Thoracic aorta (tissue), 2 donors: Measurements from ENCODE around the gene KRT76. TPM values are rescaled to one million over a fixed set of nuclear protein-coding genes. Genes with fewer than 3 reads are reported as not detected.

Source experiments
- ATAC-seq: fragments of 150-250 bp; one replicate; pipeline ENCODE4 v1.8.0; 2017; ENCODE audit warnings: low read depth; ENCODE audit not compliant: insufficient number of reproducible peaks, low FRiP score
- DNase-seq: peaks from one replicate; pipeline ENCODE4 v3.0.0-alpha.2; 2020; ENCODE audit warnings: low spot score
- H3K27ac ChIP-seq, 2 donors: fragments of 200-600 bp; sonication (generic); 1 replicate in 1 of 2; 2 replicates in 1 of 2; pipeline ENCODE4 v1.5.1; 2016; ENCODE audit warnings: mild to moderate bottlenecking in 2 of 2, moderate library complexity in 2 of 2
- H3K27me3 ChIP-seq: fragments of 200-600 bp; sonication (generic); replicated peaks from 2 replicates; pipeline ENCODE4 v1.6.0; 2016; ENCODE audit warnings: mild to moderate bottlenecking; ENCODE audit not compliant: insufficient read depth
- H3K36me3 ChIP-seq: fragments of 200-600 bp; sonication (generic); one replicate; pipeline ENCODE4 v1.5.1; 2016
- H3K4me1 ChIP-seq, 2 donors: fragments of 200-600 bp; sonication (generic); 1 replicate in 1 of 2; 2 replicates in 1 of 2; pipeline versions ENCODE4 v1.5.1 to v1.6.0; 2016; ENCODE audit warnings: low read depth in 2 of 2, mild to moderate bottlenecking in 1 of 2; ENCODE audit not compliant: control insufficient read depth in 1 of 2
- H3K4me3 ChIP-seq: fragments of 200-600 bp; sonication (generic); 2 replicates; pipeline ENCODE4 v1.5.1; 2016; ENCODE audit warnings: mild to moderate bottlenecking
- H3K9me3 ChIP-seq: fragments of 200-600 bp; sonication (generic); 2 replicates; pipeline ENCODE4 v1.5.1; 2016
- total RNA-seq, 2 donors: library from RNA; depleted of rRNA; stranded (reverse); fragments of >200 nt; gene quantifications; one replicate each; pipeline versions ENCODE4 v1.1.0 to v1.2.3, GENCODE V29; 2016
- TF ChIP-seq, protein P1 (sequence below): fragments of 200-600 bp; sonication (generic); IDR thresholded peaks from one replicate; pipeline ENCODE4 v1.5.1; 2019; ENCODE audit warnings: antibody characterized with exemption

The KRT76 gene
- total RNA-seq, 2 donors from 2014 or later: not detected

DNA sequence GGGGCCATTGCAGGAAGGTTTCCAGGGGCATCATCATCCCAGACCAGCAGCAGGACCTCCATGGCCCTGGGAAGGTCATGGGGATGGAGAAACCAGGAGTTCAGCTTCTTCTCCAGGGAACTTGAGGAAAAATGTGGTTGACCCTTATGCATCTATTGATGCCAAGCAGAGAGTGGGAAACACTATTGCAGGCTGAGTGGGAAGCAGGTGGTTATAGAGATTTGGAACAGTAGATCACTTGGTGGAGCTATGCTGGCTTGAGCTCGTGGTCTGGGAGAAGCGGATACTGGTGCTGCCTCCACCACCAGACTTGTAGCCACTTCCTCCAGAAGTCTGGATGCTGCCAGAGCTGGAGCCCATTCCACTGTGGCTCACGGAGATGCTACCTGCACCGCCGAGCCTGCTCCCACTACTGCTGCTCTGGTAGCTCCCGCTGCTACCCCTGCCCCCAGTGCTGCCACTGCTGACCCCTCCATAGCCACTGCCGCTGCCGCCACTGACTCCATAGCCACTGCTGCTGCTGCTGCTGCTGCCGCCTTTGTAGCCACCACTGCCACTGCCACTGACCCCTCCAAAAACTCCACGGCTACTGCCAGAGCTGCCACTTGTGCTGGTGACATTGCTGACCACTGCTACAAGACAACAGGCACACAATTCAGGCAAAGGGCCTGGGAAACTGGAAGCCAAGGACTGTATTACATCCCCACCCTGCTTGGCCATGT lies 8.5 kb downstream of the KRT76 start:
- Histone ChIP-seq H3K9me3 (no peaks in the 10 kb centered on the region), H3K4me1 (no peaks in the 10 kb centered on the region), H3K27me3 (no peaks in the 10 kb centered on the region), H3K4me3 (no peak overlapping the region), H3K36me3 (no peaks in the 10 kb centered on the region), H3K27ac (no peak overlapping the region)
- ATAC-seq: no peak
- DNase-seq: no peak
- TF ChIP-seq, protein P1, sequence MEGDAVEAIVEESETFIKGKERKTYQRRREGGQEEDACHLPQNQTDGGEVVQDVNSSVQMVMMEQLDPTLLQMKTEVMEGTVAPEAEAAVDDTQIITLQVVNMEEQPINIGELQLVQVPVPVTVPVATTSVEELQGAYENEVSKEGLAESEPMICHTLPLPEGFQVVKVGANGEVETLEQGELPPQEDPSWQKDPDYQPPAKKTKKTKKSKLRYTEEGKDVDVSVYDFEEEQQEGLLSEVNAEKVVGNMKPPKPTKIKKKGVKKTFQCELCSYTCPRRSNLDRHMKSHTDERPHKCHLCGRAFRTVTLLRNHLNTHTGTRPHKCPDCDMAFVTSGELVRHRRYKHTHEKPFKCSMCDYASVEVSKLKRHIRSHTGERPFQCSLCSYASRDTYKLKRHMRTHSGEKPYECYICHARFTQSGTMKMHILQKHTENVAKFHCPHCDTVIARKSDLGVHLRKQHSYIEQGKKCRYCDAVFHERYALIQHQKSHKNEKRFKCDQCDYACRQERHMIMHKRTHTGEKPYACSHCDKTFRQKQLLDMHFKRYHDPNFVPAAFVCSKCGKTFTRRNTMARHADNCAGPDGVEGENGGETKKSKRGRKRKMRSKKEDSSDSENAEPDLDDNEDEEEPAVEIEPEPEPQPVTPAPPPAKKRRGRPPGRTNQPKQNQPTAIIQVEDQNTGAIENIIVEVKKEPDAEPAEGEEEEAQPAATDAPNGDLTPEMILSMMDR: no peak

DNA sequence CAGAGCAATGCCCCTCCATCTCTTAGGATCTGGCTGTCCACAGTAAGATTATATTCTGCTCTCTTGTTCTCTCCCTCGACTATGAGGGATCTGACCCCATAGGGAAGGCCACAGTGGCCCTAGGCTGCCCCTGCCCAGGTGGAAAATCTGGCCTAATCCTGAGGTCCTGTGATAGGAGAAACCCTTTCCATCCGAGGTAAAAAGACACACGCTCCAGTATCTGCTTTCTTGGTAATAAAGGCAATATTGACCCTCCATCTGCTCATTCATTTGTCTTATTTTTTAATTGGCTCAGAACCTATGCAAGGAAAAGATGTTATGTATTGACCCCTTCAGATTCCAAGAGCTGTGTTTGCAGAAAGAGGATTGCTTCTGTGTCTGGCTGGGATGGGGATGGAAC lies 9.7 kb downstream of the KRT76 start:
- TF ChIP-seq, protein P1: no peak
- no peaks in the 10 kb centered on the region for H3K36me3 ChIP-seq
- no peak overlapping the region for H3K27ac ChIP-seq
- no peak overlapping the region for H3K4me3 ChIP-seq
- ATAC-seq (no peak), DNase-seq (no peak)
- no peaks in the 10 kb centered on the region for H3K4me1 ChIP-seq
- no peaks in the 10 kb centered on the region for H3K9me3 ChIP-seq
- no peaks in the 10 kb centered on the region for H3K27me3 ChIP-seq

DNA sequence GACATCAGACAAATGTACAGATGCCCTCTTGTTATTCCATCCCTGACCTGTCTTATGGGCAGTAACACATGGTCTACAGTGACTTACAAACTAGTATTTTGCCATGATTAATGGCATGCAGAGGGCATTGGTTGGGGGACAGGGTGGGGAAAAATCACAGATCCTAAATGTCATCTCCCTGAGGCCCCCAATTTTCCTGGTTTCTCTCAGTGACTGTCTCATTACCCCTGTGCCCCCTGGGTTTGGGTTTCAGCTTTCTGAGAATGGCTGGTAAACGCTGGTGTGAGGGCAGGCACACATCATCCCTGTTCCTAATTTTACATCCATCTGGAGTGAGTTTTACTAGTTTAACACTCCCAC lies 10.1 kb downstream of the KRT76 start:
- no peak overlapping the region for H3K27ac ChIP-seq
- DNase-seq (no peak), ATAC-seq (no peak)
- no peak overlapping the region for H3K4me3 ChIP-seq
- no peaks in the 10 kb centered on the region for H3K36me3 ChIP-seq
- H3K9me3 ChIP-seq: no peaks in the 10 kb centered on the region
- no peaks in the 10 kb centered on the region for H3K4me1 ChIP-seq
- H3K27me3 ChIP-seq: no peaks in the 10 kb centered on the region
- TF ChIP-seq, protein P1: no peak

DNA sequence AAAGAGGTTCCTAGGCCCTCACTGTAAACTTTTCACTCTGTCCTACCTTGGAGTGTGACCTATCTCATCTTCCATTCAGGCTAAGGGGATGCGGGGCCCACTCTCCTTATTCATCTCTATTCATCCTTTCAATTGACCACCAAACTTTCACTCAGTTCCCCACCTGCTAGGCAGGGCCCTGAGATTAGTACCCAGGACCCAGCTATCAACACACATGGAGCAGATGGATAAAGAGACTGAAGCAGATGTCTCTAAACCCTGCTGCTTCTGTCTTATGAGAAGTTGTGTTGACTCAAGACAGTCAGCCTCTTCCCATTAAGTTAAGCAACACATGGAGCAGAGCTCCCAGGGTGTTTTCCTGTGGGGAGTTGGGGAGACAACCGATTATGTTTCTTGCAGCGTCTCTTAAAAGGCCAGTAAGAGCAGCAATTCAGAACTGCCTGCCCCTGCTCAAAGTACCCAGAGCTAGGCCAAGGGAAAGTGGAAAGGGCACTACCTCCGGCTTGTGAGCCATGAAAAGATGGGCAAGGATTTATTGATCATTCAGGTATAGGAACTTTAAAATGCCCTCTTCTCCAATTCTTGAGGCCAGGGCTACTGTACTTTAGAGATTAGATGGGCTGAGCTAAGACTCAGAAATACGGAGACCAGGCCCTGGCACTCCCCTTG lies 10.7 kb downstream of the KRT76 start:
- Histone ChIP-seq H3K36me3 (no peaks in the 10 kb centered on the region), H3K9me3 (no peaks in the 10 kb centered on the region), H3K4me1 (no peaks in the 10 kb centered on the region), H3K27me3 (no peaks in the 10 kb centered on the region), H3K27ac (no peak overlapping the region), H3K4me3 (no peak overlapping the region)
- ATAC-seq: no peak
- DNase-seq: no peak
- TF ChIP-seq, protein P1: no peak

DNA sequence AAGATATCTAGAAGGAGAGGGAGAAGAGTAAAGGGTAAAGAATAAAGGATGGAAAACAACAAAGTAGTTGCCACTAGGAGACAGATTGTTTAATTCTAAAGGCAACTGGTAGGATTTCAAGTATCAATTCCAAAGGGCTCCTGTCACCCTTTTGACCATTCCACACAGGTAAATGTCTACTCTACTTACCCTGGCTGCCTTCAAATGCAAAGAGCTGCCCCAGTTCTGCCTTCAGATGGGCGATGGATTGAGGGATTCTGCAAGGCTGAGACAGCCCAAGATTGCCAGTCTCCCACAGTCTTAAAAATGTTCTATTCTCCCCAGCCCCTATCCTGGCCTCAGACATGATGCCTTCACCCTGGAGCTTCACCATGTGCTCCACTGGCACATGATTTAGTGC lies 11.4 kb downstream of the KRT76 start:
- no peak overlapping the region for H3K4me3 ChIP-seq
- no peaks in the 10 kb centered on the region for H3K36me3 ChIP-seq
- H3K27ac ChIP-seq: no peak overlapping the region
- H3K9me3 ChIP-seq: peaks cover 3% of the 10 kb centered on the region
- ATAC-seq: no peak
- TF ChIP-seq, protein P1: no peak
- DNase-seq: no peak
- H3K4me1 ChIP-seq: no peaks in the 10 kb centered on the region
- H3K27me3 ChIP-seq: no peaks in the 10 kb centered on the region
